ENCODE measurements around the gene PSME2.

DNA sequence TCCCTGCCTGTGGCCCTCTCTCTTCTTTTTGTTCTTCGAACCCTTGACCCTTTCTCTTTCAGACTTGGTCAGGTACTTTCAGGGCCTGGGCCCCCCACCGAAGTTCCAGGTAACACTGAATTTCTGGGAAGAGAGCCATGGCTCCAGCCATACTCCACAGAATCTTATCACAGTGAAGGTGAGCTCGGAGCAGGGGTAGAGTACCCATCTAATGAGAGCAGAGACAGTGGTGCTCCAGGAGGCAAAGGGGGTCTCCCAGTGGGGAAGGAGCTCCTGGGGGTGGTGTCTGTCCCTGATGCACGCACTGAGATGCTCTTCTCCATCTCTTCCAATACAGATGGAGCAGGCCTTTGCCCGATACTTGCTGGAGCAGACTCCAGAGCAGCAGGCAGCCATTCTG, 19.4 kb upstream of the PSME2 start:
- TF ChIP-seq CTCF (conservative IDR thresholded peaks at IDR 0.05) (no peak), ZFX (IDR thresholded peaks at IDR 0.05) (no peak)
